Ovary (tissue), 9 donors: ENCODE measurements around the gene FOXN4. TPM values are rescaled to one million over a fixed set of nuclear protein-coding genes. Genes with fewer than 3 reads are reported as not detected.

Source experiments
- polyA plus RNA-seq, 2 donors: library from polyadenylated mRNA; stranded (reverse); fragments of 200-250 nt in 1 of 2; fragments of 350-450 nt in 1 of 2; fragmentation: Illumina TruSeq in 1 of 2; extraction: RNeasy Lipid Tissue Mini Kit (QIAGEN cat#74804) in 1 of 2; gene quantifications; one replicate each; pipeline ENCODE4 v1.2.3, GENCODE V29; 2013 to 2014
- total RNA-seq, 7 donors: library from RNA; depleted of rRNA in 2 of 7; stranded (reverse); fragments of >200 nt in 2 of 7; fragmentation: NEBNext Ultra II Directional in 3 of 7; extraction: Animal tissue kit (Norgen Biotek cat#: 25700) in 3 of 7; gene quantifications; one replicate each; pipeline versions ENCODE4 v1.1.0 to v1.2.4, GENCODE V29; 2016 to 2023
- donor health status: DM: no; HTN: no; CAD: no; lungs with moderate emphysema.
- donor health status: DM: no; HTN: no; CAD: no.
- donor health status: Bipolar disorder and iron deficiency.
- donor health status: DM: yes; HTN: yes; CAD: no.
- donor health status: DM: no; HTN: no; CAD: no.
- donor health status: DM: yes; HTN: yes; CAD: no.

Gene FOXN4
- total and polyA plus RNA-seq, 9 donors: 0.05 to 0.80 (median 0.20) TPM; not detected in 6

Other genes with a start within 250 kb of the FOXN4 start
- 10 to 100 TPM; 11.3 to 26.4 (median 21.1) TPM for gene ALKBH2, start 215.8 kb downstream of the FOXN4 start, total RNA-seq
- gene ALKBH2, start 215.8 kb downstream of the FOXN4 start, polyA plus RNA-seq: 10 to 100 TPM; 11.7 to 24.8 TPM
- gene UNG, start 211.7 kb downstream of the FOXN4 start, total RNA-seq: 10 to 100 TPM; 13.5 to 25.4 (median 21.5) TPM
- 10 to 100 TPM; 13.5 to 34.2 TPM for gene UNG, start 211.7 kb downstream of the FOXN4 start, polyA plus RNA-seq
- gene ACACB, start 192.7 kb downstream of the FOXN4 start, total RNA-seq: 10 to 100 TPM; 27.1 to 56.5 (median 40.9) TPM
- gene ACACB, start 192.7 kb downstream of the FOXN4 start, polyA plus RNA-seq: 10 to 100 TPM; 20.5 to 23.0 TPM
- under 1 TPM in 2 of 7 donors, not detected in 5; 0.12 to 0.34 TPM for gene MYO1H, start 38.6 kb upstream of the FOXN4 start, total RNA-seq
- under 1 TPM in 1 of 2 donors, not detected in 1; 0.12 TPM for gene MYO1H, start 38.6 kb upstream of the FOXN4 start, polyA plus RNA-seq
- gene KCTD10, start 168.0 kb upstream of the FOXN4 start, total RNA-seq: 10 to 100 TPM; 21.9 to 47.9 (median 38.0) TPM
- gene KCTD10, start 168.0 kb upstream of the FOXN4 start, polyA plus RNA-seq: 10 to 100 TPM; 21.6 to 70.6 TPM
- gene UBE3B, start 168.3 kb upstream of the FOXN4 start, total RNA-seq: 10 to 100 TPM; 21.9 to 53.4 (median 33.5) TPM
- gene UBE3B, start 168.3 kb upstream of the FOXN4 start, polyA plus RNA-seq: 10 to 100 TPM; 12.1 to 27.8 TPM